Bronchial epithelial cell (primary cell): ENCODE measurements around the gene GNAI1. TPM values are rescaled to one million over a fixed set of nuclear protein-coding genes. Genes with fewer than 3 reads are reported as not detected.
A peak's percentile ranks its signal among the peaks of the same experiment; 100 is the strongest.

Source experiments
- DNase-seq: peaks from one replicate; pipeline ENCODE4 v3.0.0-alpha.2; 2010; ENCODE audit warnings: low read depth
- FAIRE-seq: peaks from 2 replicates; lab custom pipeline; 2011; peaks lifted over from hg19 to GRCh38; lab: Jason Lieb, UNC
- H3K27me3 ChIP-seq: 2 replicates; pipeline ENCODE4 v1.5.1; 2011; ENCODE audit warnings: low read length; ENCODE audit not compliant: control insufficient read depth, insufficient read depth
- H3K36me3 ChIP-seq: 2 replicates; pipeline ENCODE4 v1.5.1; 2011; ENCODE audit warnings: low read length; ENCODE audit not compliant: control insufficient read depth, insufficient read depth
- H3K4me3 ChIP-seq: 2 replicates; pipeline ENCODE4 v1.5.1; 2011; ENCODE audit warnings: mild to moderate bottlenecking, low read depth, low read length, control low read depth
- total RNA-seq: library from RNA; depleted of rRNA; stranded (reverse); fragments of >200 nt; gene quantifications from 2 replicates; pipeline ENCODE4 v1.2.1, GENCODE V29; 2014
- TF ChIP-seq, protein P1 (sequence below): IDR thresholded peaks from 2 replicates; pipeline ENCODE4 v1.5.1; 2011; ENCODE audit warnings: mild to moderate bottlenecking, moderate library complexity, low read length, control low read depth, inconsistent platforms; ENCODE audit not compliant: insufficient read depth, severe bottlenecking

Gene GNAI1
- total RNA-seq, 1 donor from 2014 or later = 56.1 TPM

DNA sequence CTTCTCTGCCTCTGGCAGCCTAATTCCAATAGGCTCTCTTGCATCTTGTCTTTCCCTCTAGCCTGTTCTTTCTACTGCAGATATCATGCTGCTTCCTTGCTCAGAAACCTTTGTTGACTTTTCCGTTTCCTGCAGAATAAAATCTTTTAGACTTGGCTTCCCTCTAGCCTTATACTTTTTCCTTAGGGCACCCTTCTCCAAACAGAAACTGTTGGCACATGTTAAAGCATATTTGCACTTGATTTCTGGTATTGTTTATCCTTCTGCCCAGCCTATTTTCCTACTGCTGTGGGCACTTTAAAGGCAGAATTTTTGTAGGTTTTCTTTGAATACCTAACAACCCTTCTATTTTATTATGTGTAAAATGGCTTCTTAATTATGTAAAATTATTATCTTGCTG lies 4.6 kb downstream of the GNAI1 start:
- Histone ChIP-seq H3K36me3 (no peaks in the 10 kb centered on the region), H3K4me3 (no peak overlapping the region), H3K27me3 (no peaks in the 10 kb centered on the region)
- DNase-seq (peak; percentile 49), FAIRE-seq (no peak)
- TF ChIP-seq, protein P1, sequence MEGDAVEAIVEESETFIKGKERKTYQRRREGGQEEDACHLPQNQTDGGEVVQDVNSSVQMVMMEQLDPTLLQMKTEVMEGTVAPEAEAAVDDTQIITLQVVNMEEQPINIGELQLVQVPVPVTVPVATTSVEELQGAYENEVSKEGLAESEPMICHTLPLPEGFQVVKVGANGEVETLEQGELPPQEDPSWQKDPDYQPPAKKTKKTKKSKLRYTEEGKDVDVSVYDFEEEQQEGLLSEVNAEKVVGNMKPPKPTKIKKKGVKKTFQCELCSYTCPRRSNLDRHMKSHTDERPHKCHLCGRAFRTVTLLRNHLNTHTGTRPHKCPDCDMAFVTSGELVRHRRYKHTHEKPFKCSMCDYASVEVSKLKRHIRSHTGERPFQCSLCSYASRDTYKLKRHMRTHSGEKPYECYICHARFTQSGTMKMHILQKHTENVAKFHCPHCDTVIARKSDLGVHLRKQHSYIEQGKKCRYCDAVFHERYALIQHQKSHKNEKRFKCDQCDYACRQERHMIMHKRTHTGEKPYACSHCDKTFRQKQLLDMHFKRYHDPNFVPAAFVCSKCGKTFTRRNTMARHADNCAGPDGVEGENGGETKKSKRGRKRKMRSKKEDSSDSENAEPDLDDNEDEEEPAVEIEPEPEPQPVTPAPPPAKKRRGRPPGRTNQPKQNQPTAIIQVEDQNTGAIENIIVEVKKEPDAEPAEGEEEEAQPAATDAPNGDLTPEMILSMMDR = no peak

DNA sequence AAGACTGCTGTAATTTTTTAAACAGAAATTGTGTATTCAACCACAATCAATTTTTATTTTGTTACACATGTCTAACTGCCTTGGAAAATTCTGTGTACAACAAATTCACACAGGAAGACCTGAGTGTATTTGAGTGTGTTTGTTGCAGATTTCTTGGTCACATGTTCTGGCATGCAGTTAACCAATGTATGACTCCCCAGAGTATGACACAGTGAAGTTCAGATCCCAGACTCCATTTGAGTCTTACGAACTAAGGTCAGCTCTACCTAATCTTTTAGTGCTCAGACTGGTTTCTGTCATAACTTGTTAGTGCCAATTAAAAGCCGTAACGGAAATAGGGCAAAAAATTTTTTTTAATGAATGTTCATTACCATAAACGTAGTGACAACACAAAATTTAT lies 5.8 kb downstream of the GNAI1 start:
- FAIRE-seq = no peak
- no peaks in the 10 kb centered on the region for H3K27me3 ChIP-seq
- TF ChIP-seq, protein P1 = no peak
- peak; percentile 95 for DNase-seq
- no peak overlapping the region for H3K4me3 ChIP-seq
- no peaks in the 10 kb centered on the region for H3K36me3 ChIP-seq

DNA sequence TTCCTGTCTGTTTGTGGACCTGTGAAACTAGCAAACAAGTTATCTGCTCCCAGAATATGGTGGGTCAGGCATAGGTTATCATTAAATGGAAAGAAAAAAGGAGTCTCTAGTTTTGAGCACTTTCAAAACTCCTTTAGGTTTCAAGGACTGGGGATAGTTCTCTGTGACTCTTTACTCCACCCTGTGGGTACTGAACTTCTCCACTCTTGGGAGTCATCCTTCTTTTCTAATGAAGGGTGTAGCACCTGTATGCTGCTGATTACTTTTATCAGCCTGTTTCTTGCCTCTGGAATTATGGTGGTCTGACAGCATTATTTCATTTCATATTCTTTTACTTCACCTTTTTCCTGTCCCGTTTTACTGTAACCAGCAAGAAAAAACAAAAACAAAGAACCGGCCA lies 6.7 kb downstream of the GNAI1 start:
- Histone ChIP-seq H3K4me3 (no peak overlapping the region), H3K36me3 (no peaks in the 10 kb centered on the region), H3K27me3 (no peaks in the 10 kb centered on the region)
- DNase-seq (no peak), FAIRE-seq (peak; percentile 83)
- TF ChIP-seq, protein P1 = no peak

DNA sequence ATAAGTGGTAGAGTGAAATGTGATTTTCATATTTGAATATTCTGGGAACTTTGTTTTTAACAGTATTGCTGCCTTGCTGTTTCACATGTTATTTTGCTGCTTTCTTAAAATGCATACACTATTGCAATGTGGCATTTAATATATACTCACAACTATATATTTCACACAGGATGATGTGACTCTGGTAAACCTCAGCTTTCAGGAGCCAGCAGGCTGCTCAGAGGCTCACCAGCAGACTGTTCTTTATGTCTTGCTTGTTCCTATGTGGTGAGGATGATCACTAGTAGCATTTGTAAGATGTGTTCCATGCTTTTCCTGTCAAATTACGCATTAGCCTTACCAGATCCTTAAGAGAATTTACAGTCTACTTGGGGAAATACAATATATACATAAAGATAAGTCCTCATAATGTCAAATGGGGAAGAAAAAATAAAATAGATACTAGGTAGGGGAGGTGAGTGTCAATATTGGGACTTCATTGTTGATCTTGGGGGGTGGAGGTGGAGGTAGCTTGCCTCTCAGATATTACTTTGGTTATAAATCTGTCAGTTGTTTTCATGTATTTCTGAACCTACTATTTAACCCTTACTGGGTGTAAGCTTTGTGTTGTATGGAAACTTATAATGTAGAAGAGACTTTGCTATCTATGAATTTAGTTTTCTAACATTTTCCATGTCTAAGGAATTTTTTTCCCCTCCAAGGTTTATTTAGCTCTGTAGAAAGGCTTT lies 8.4 kb downstream of the GNAI1 start:
- no peak for DNase-seq
- no peak overlapping the region for H3K4me3 ChIP-seq
- no peak for FAIRE-seq
- no peaks in the 10 kb centered on the region for H3K36me3 ChIP-seq
- TF ChIP-seq, protein P1 = no peak
- H3K27me3 ChIP-seq = no peaks in the 10 kb centered on the region

DNA sequence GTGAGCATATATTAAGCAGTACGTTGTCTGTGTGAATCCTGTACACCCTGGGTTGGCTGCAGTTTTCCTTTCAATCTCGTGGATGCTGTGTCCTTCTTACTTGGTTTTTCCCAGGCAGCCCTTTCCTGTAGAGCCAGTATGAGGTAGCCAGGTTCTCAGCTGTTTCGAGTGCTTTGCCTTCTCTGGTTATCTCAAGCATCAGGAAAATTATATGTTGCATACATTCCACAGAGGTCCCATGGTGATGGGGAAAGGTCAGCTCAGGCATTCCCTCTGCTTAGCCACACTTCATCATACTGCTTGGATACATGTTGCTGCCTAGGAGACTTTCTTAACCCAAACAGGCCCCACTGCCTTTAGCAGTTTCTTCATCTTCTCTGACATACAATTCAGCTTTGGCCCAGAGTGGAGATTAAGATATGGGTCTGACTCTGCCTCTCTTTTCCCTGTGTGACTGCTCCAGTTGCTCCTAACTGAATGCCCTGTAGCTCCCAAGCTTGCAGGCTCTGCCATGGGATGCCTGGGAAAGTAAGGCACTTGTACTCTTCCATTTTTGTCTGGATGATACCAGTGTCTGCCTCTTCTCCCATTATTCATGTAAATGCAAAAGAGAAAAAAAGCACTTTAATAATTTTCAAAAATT lies 11.3 kb downstream of the GNAI1 start:
- TF ChIP-seq, protein P1 = no peak
- DNase-seq (peak; percentile 25), FAIRE-seq (no peak)
- no peaks in the 10 kb centered on the region for H3K27me3 ChIP-seq
- H3K36me3 ChIP-seq = no peaks in the 10 kb centered on the region
- H3K4me3 ChIP-seq = no peak overlapping the region
